H1 (cell line): ENCODE data around the gene EML5.

ENCODE experiments used
- CHD2 ChIP-seq: IDR thresholded peaks from 2 replicates; pipeline ENCODE4 v1.6.1; 2012; ENCODE audit warnings: low read length, improper control_type of control experiment
- EP300 ChIP-seq, 2 experiments: IDR thresholded peaks; 1 replicate in 1 of 2; 2 replicates in 1 of 2; pipeline ENCODE4 v1.6.1; 2011 to 2012; ENCODE audit warnings: low read depth in 2 of 2, low read length in 2 of 2, mild to moderate bottlenecking in 2 of 2, borderline replicate concordance in 1 of 2, inconsistent platforms in 1 of 2, moderate library complexity in 1 of 2
- POLR2A ChIP-seq, 2 experiments: IDR thresholded peaks; 1 replicate in 1 of 2; 2 replicates in 1 of 2; pipeline ENCODE4 v1.6.1; 2011; ENCODE audit warnings: low read depth in 2 of 2, low read length in 2 of 2, mild to moderate bottlenecking in 2 of 2; ENCODE audit errors: control extremely low read depth in 1 of 2
- TCF12 ChIP-seq: IDR thresholded peaks from 2 replicates; pipeline ENCODE4 v1.6.1; 2011; ENCODE audit warnings: low read depth, mild to moderate bottlenecking, low read length
- USF2 ChIP-seq: IDR thresholded peaks from 2 replicates; pipeline ENCODE4 v1.6.1; 2011; ENCODE audit warnings: low read length, improper control_type of control experiment
- YY1 ChIP-seq: IDR thresholded peaks from 2 replicates; pipeline ENCODE4 v1.6.1; 2011; ENCODE audit warnings: low read depth, mild to moderate bottlenecking, low read length
- ZNF274 ChIP-seq: IDR thresholded peaks from 2 replicates; pipeline ENCODE4 v1.7.0; 2012; ENCODE audit warnings: low read length, borderline replicate concordance; ENCODE audit errors: extremely low read depth
- TF ChIP-seq, protein P1 (sequence below), 3 experiments: IDR thresholded peaks; 1 replicate in 2 of 3; 2 replicates in 1 of 3; pipeline versions ENCODE4 v1.5.1 to v1.6.1; 2011; ENCODE audit warnings: low read length in 3 of 3, mild to moderate bottlenecking in 3 of 3, inconsistent platforms in 2 of 3, low read depth in 1 of 3, moderate library complexity in 1 of 3; ENCODE audit not compliant: insufficient read depth in 1 of 3; ENCODE audit errors: control extremely low read depth in 1 of 3

DNA sequence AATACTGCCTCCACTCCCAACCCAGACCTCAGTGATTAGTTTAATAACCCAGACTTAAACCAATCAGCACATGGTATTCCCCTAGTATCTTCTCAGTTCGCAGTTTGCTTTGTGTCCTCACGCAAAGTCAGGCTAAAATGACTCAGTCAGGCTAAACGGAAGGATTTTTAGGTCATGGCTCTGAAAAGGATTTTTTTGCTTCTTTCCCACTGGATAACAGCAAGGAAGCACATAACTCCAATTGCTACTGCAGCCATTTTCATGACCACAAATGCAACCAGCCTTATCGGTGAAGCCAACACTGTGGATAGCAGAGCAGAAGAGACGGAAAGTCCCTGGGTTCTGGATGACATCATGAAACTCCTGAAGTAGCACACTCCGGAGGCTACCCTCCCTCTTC lies 162.2 kb downstream of the EML5 start:
- no peak for TF ChIP-seq YY1
- TF ChIP-seq EP300 (IDR thresholded peaks at IDR 0.05; ENCODE audit: borderline replicate concordance in 1 of 2, low read depth in 2 of 2, low read length in 2 of 2): no peak
- no peak for TF ChIP-seq POLR2A (IDR thresholded peaks at IDR 0.05; ENCODE audit: control extremely low read depth in 1 of 2, low read depth in 2 of 2, low read length in 2 of 2)
- TF ChIP-seq, protein P1, sequence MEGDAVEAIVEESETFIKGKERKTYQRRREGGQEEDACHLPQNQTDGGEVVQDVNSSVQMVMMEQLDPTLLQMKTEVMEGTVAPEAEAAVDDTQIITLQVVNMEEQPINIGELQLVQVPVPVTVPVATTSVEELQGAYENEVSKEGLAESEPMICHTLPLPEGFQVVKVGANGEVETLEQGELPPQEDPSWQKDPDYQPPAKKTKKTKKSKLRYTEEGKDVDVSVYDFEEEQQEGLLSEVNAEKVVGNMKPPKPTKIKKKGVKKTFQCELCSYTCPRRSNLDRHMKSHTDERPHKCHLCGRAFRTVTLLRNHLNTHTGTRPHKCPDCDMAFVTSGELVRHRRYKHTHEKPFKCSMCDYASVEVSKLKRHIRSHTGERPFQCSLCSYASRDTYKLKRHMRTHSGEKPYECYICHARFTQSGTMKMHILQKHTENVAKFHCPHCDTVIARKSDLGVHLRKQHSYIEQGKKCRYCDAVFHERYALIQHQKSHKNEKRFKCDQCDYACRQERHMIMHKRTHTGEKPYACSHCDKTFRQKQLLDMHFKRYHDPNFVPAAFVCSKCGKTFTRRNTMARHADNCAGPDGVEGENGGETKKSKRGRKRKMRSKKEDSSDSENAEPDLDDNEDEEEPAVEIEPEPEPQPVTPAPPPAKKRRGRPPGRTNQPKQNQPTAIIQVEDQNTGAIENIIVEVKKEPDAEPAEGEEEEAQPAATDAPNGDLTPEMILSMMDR (IDR thresholded peaks at IDR 0.05; ENCODE audit: control extremely low read depth in 1 of 3, insufficient read depth in 1 of 3, low read depth in 1 of 3, low read length in 3 of 3): no peak
- TF ChIP-seq USF2: no peak
- TF ChIP-seq CHD2: no peak
- no peak for TF ChIP-seq TCF12
- no peak for TF ChIP-seq ZNF274
